CD8-positive, alpha-beta memory T cell (primary cell): ENCODE data around the gene TMEM120B. TPM values are rescaled to one million over a fixed set of nuclear protein-coding genes. Genes with fewer than 3 reads are reported as not detected.
"Not testable (repeated sequence)": the region's sequence is repeated elsewhere in the genome, so short reads cannot be mapped to it uniquely, and the experiment has no call there.

Source experiments
- CTCF ChIA-PET: fragments of 350-600 bp; sonication (Branson Sonifier 250); formaldehyde crosslinking; loops from one replicate; lab custom pipeline; 2021; ENCODE audit warnings: antibody characterized with exemption; lab: Charles Lee
- POLR2A ChIA-PET: fragments of 350-600 bp; sonication (Branson Sonifier 250); formaldehyde crosslinking; loops from one replicate; lab custom pipeline; 2021; ENCODE audit warnings: antibody characterized with exemption; lab: Charles Lee
- DNase-seq, 5 donors: peaks; one replicate each; pipeline versions ENCODE4 v3.0.0 to v3.0.0-alpha.2; 2020 to 2022; ENCODE audit warnings: mixed read lengths in 1 of 5
- H3K27ac ChIP-seq: one replicate; pipeline ENCODE4 v1.7.0; 2013; ENCODE audit warnings: low read depth, mild to moderate bottlenecking, low read length, moderate library complexity
- H3K27me3 ChIP-seq: 2 replicates; pipeline ENCODE4 v1.7.0; 2013; ENCODE audit warnings: low read length, mild to moderate bottlenecking; ENCODE audit not compliant: insufficient read depth, poor library complexity, severe bottlenecking
- H3K36me3 ChIP-seq: 2 replicates; pipeline ENCODE4 v1.7.0; 2013; ENCODE audit warnings: mild to moderate bottlenecking, low read length, moderate library complexity; ENCODE audit not compliant: insufficient read depth
- H3K4me1 ChIP-seq: 2 replicates; pipeline ENCODE4 v1.7.0; 2013; ENCODE audit warnings: mild to moderate bottlenecking, low read length, moderate library complexity; ENCODE audit not compliant: insufficient read depth
- H3K4me3 ChIP-seq: 2 replicates; pipeline ENCODE4 v1.7.0; 2013; ENCODE audit warnings: mild to moderate bottlenecking, low read length
- H3K9me3 ChIP-seq: 2 replicates; pipeline ENCODE4 v1.7.0; 2013; ENCODE audit warnings: mild to moderate bottlenecking, low read length
- H3K27ac Mint-ChIP-seq, 8 donors: one replicate each; pipeline ENCODE4 v1.8.0; 2020 to 2021; ENCODE audit warnings: mixed read lengths in 8 of 8, mild to moderate bottlenecking in 6 of 8, inconsistent platforms in 3 of 8, moderate library complexity in 3 of 8
- H3K27me3 Mint-ChIP-seq, 2 donors: one replicate each; pipeline ENCODE4 v1.8.0; 2020 to 2021; ENCODE audit warnings: mixed read lengths in 2 of 2, mild to moderate bottlenecking in 1 of 2, moderate library complexity in 1 of 2
- H3K36me3 Mint-ChIP-seq, 3 donors: one replicate each; pipeline ENCODE4 v1.8.0; 2020 to 2021; ENCODE audit warnings: mixed read lengths in 3 of 3, inconsistent platforms in 1 of 3, mild to moderate bottlenecking in 1 of 3
- H3K4me1 Mint-ChIP-seq, 3 donors: one replicate each; pipeline ENCODE4 v1.8.0; 2020 to 2021; ENCODE audit warnings: mixed read lengths in 3 of 3, inconsistent platforms in 1 of 3, mild to moderate bottlenecking in 1 of 3
- H3K4me3 Mint-ChIP-seq, 7 donors: one replicate each; pipeline ENCODE4 v1.8.0; 2020 to 2021; ENCODE audit warnings: mixed read lengths in 7 of 7, mild to moderate bottlenecking in 6 of 7, moderate library complexity in 4 of 7, inconsistent platforms in 2 of 7
- H3K9me3 Mint-ChIP-seq, 5 donors: one replicate each; pipeline ENCODE4 v1.8.0; 2020 to 2022; ENCODE audit warnings: mixed read lengths in 5 of 5, mild to moderate bottlenecking in 3 of 5, moderate library complexity in 2 of 5, inconsistent platforms in 1 of 5
- polyA plus RNA-seq: library from polyadenylated mRNA; unstranded; fragments of 300-500 nt; fragmentation: Illumina TruSeq; gene quantifications from one replicate; pipeline ENCODE4 v1.2.3, GENCODE V29; 2021
- total RNA-seq, 2 experiments: library from RNA; stranded (reverse); gene quantifications; one replicate each; pipeline ENCODE4 v1.2.3, GENCODE V29; 2021

Gene TMEM120B
- total and polyA plus RNA-seq, 3 experiments from 2014 or later = 3.9 to 15.2 (median 12.5) TPM

DNA sequence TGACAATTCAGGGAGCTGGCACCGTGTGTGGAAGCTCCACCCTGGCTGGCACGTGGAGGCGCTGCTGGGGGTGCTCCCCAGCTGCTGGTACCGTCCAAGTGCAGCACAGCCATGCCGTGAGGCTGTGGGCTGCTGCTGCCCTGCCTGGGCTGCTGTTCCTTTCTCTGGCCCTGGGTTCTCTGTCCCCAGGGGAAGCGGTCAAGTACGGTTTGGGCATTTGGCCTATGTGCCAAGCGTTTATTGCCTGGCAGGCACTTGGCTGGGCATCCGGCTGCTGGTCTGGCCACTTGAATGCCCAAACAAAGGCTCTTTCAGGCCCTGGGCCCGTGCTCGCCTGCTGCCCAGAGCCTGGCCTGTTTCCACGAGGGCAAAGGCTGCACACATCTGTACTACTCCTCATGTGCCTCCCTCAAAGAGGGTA lies 41.3 kb downstream of the TMEM120B start:
- ChIA-PET POLR2A (no interaction called here), CTCF (no interaction called here)
- Mint-ChIP-seq H3K4me1 (peaks cover 13 to 21% (median 20%) of the 10 kb centered on the region in 3 donors), H3K4me3 (no peak overlapping the region), H3K27ac (peak overlapping the region in 1 of 8 donors; percentile 64), H3K36me3 (peaks cover 0 to 2% (median 0%) of the 10 kb centered on the region in 3 donors), H3K9me3 (peaks cover 0 to 1% (median 0%) of the 10 kb centered on the region in 5 donors), H3K27me3 (peaks cover 0 to 1% of the 10 kb centered on the region in 2 donors)
- H3K9me3 ChIP-seq = no peaks in the 10 kb centered on the region
- H3K4me3 ChIP-seq = no peak overlapping the region
- no peak for DNase-seq
- H3K4me1 ChIP-seq = peaks cover 4% of the 10 kb centered on the region
- no peaks in the 10 kb centered on the region for H3K27me3 ChIP-seq
- H3K27ac ChIP-seq = no peak overlapping the region
- H3K36me3 ChIP-seq = no peaks in the 10 kb centered on the region

GRCh38 chr12:121754836-121755235 lies 42.3 kb downstream of the TMEM120B start:
- H3K27ac Mint-ChIP-seq = peak overlapping the region in 1 of 8 donors; percentile 64
- Histone ChIP-seq H3K4me1 (peaks cover 4% of the 10 kb centered on the region), H3K9me3 (no peaks in the 10 kb centered on the region), H3K4me3 (no peak overlapping the region), H3K36me3 (no peaks in the 10 kb centered on the region), H3K27me3 (no peaks in the 10 kb centered on the region), H3K27ac (no peak overlapping the region)
- H3K4me1 Mint-ChIP-seq = peaks cover 11 to 19% (median 15%) of the 10 kb centered on the region in 3 donors
- no peak for DNase-seq
- ChIA-PET CTCF (no interaction called here), POLR2A (no interaction called here)
- no peaks in the 10 kb centered on the region for H3K36me3 Mint-ChIP-seq
- peaks cover 0 to 1% of the 10 kb centered on the region in 2 donors for H3K27me3 Mint-ChIP-seq
- peaks cover 0 to 1% (median 0%) of the 10 kb centered on the region in 5 donors for H3K9me3 Mint-ChIP-seq
- no peak overlapping the region for H3K4me3 Mint-ChIP-seq

DNA sequence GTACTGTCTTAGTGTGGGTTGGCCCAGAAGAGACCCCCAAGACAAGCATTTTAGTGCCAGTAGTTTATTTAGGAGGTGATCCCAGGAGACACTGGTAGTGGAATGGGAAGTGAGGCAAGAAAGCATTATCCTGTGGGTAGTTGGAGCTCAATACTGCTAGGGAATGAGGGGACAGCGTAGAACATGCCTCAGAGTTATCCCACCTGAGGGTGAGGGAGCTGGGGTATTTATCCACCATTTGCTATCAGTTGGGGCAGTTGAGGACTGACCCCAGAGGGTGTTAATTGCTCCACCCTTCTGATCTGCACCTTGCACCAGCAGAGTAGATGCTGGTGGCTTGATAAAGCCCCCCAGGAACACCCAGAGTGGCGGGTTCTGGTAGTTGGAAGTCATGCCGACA lies 43.0 kb downstream of the TMEM120B start:
- Histone ChIP-seq H3K27me3 (no peaks in the 10 kb centered on the region), H3K4me3 (no peak overlapping the region), H3K9me3 (no peaks in the 10 kb centered on the region), H3K4me1 (peaks cover 4% of the 10 kb centered on the region), H3K36me3 (no peaks in the 10 kb centered on the region), H3K27ac (no peak overlapping the region)
- H3K4me3 Mint-ChIP-seq = no peak overlapping the region
- DNase-seq = no peak
- peaks cover 11 to 19% (median 15%) of the 10 kb centered on the region in 3 donors for H3K4me1 Mint-ChIP-seq
- H3K36me3 Mint-ChIP-seq = peaks cover 0 to 2% (median 0%) of the 10 kb centered on the region in 3 donors
- H3K9me3 Mint-ChIP-seq = peaks cover 0 to 1% (median 0%) of the 10 kb centered on the region in 5 donors
- POLR2A ChIA-PET = no interaction called here
- peak overlapping the region in 2 of 8 donors; percentile 21 to 58 for H3K27ac Mint-ChIP-seq
- CTCF ChIA-PET = no interaction called here
- peaks cover 0 to 1% of the 10 kb centered on the region in 2 donors for H3K27me3 Mint-ChIP-seq

GRCh38 chr12:121758536-121758935 lies 46.0 kb downstream of the TMEM120B start:
- H3K9me3 ChIP-seq, H3K27me3 Mint-ChIP-seq, H3K27ac ChIP-seq, POLR2A ChIA-PET, H3K36me3 Mint-ChIP-seq, H3K4me3 Mint-ChIP-seq, DNase-seq, H3K27ac Mint-ChIP-seq, H3K9me3 Mint-ChIP-seq, H3K4me1 ChIP-seq, H3K4me3 ChIP-seq, H3K36me3 ChIP-seq, H3K27me3 ChIP-seq: not testable (repeated sequence)
- H3K4me1 Mint-ChIP-seq = peaks cover 10 to 15% (median 15%) of the 10 kb centered on the region in 3 donors
- CTCF ChIA-PET = interaction anchor here (1.2 kb wide), 1 partner anchor 14 kb away, joined by 3 read pairs; no protein-coding TSS in a partner anchor

GRCh38 chr12:121762269-121762668 lies 49.7 kb downstream of the TMEM120B start:
- Histone ChIP-seq H3K27ac (no peak overlapping the region), H3K4me1 (no peaks in the 10 kb centered on the region), H3K27me3 (no peaks in the 10 kb centered on the region), H3K4me3 (no peak overlapping the region), H3K36me3 (no peaks in the 10 kb centered on the region), H3K9me3 (no peaks in the 10 kb centered on the region)
- Mint-ChIP-seq H3K4me1 (no peaks in the 10 kb centered on the region), H3K9me3 (no peaks in the 10 kb centered on the region), H3K27me3 (no peaks in the 10 kb centered on the region), H3K4me3 (no peak overlapping the region), H3K36me3 (peaks cover 0 to 3% (median 0%) of the 10 kb centered on the region in 3 donors), H3K27ac (no peak overlapping the region)
- DNase-seq = no peak
- ChIA-PET POLR2A (no interaction called here), CTCF (interaction anchor here (2.7 to 44.0 kb wide), 2 partner anchors 11 to 38 kb away, joined by 11 to 1908 read pairs; partner anchors contain the start of genes RHOF and SETD1B)

GRCh38 chr12:121764808-121765207 lies 52.3 kb downstream of the TMEM120B start:
- H3K27ac ChIP-seq = no peak overlapping the region
- DNase-seq = no peak
- Mint-ChIP-seq H3K9me3 (no peaks in the 10 kb centered on the region), H3K27ac (no peak overlapping the region), H3K36me3 (peaks cover 0 to 3% (median 0%) of the 10 kb centered on the region in 3 donors), H3K27me3 (no peaks in the 10 kb centered on the region), H3K4me1 (no peaks in the 10 kb centered on the region), H3K4me3 (no peak overlapping the region)
- no peaks in the 10 kb centered on the region for H3K4me1 ChIP-seq
- H3K4me3 ChIP-seq = no peak overlapping the region
- H3K27me3 ChIP-seq = no peaks in the 10 kb centered on the region
- POLR2A ChIA-PET = no interaction called here
- H3K36me3 ChIP-seq = no peaks in the 10 kb centered on the region
- H3K9me3 ChIP-seq = no peaks in the 10 kb centered on the region
- CTCF ChIA-PET = interaction anchor here (44.0 kb wide), 1 partner anchor 36 kb away, joined by 1908 read pairs; the partner anchor contains the start of genes RHOF and SETD1B

DNA sequence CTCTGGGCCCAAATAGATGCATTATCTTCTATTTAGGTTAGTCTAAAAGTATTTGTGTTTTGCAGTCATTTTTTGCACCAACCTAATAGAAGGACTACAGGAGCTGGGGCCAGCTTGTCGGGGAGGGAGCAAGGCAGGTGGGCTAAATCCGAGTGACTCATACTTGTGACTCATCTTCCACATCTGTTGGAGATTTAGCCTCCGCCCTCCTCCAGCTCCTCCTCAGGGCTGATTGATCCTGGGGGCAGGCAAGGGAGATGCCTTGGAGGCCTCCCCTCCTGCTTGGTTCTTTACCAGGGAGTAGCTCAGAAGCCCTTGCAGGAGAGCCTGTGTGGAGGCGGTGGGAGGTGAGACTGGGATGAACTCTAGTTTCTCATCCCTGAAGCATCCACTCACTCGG lies 53.0 kb downstream of the TMEM120B start:
- Histone ChIP-seq H3K4me3 (no peak overlapping the region), H3K4me1 (no peaks in the 10 kb centered on the region), H3K27me3 (no peaks in the 10 kb centered on the region), H3K27ac (no peak overlapping the region), H3K36me3 (no peaks in the 10 kb centered on the region), H3K9me3 (no peaks in the 10 kb centered on the region)
- ChIA-PET CTCF (interaction anchor here (44.0 kb wide), 1 partner anchor 35 kb away, joined by 1908 read pairs; the partner anchor contains the start of genes RHOF and SETD1B), POLR2A (no interaction called here)
- Mint-ChIP-seq H3K4me1 (no peaks in the 10 kb centered on the region), H3K27me3 (no peaks in the 10 kb centered on the region), H3K27ac (no peak overlapping the region), H3K4me3 (no peak overlapping the region), H3K9me3 (no peaks in the 10 kb centered on the region), H3K36me3 (peaks cover 0 to 2% (median 0%) of the 10 kb centered on the region in 3 donors)
- DNase-seq = no peak

DNA sequence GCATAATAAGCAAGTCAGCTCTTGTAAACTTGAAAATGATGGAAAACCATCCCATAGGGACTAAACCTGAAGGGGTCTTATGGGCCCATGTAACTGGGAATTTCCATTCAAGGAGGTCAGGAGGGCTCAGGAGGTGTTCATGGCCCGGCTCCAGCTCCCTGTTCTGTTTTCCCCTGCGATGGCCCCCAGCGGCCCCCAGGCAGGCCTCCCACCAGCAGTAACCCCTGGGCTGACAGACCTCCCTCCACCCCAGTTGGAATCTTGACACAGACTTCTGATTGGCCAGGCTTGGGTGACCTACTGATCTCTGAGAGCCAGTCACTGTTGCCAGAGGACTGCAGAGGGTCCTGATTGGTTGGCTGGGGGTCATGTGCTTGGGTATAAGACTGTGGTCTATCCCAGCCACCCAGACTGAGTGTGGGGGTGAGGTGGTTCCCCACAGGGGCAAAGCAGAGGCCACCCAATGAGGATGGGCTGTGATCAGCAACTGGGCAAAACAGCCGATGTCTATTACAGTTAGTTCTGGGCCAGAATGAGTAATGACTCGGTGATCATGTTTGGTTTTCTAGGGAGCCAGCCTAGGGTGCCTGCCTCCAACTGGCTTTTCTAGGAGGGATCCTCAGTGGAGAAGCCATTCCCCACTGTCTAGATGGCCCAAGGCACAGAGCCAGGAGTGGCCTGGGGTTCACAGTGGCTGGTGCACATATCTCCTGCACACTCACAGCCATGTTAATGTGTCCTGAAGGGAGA lies 53.9 kb downstream of the TMEM120B start:
- no peak overlapping the region for H3K27ac Mint-ChIP-seq
- Histone ChIP-seq H3K4me1 (no peaks in the 10 kb centered on the region), H3K4me3 (no peak overlapping the region), H3K36me3 (no peaks in the 10 kb centered on the region), H3K27ac (no peak overlapping the region), H3K9me3 (no peaks in the 10 kb centered on the region), H3K27me3 (no peaks in the 10 kb centered on the region)
- CTCF ChIA-PET = interaction anchor here (44.0 kb wide), 1 partner anchor 34 kb away, joined by 1908 read pairs; the partner anchor contains the start of genes RHOF and SETD1B
- H3K36me3 Mint-ChIP-seq = no peaks in the 10 kb centered on the region
- POLR2A ChIA-PET = no interaction called here
- H3K4me3 Mint-ChIP-seq = no peak overlapping the region
- H3K27me3 Mint-ChIP-seq = no peaks in the 10 kb centered on the region
- no peaks in the 10 kb centered on the region for H3K9me3 Mint-ChIP-seq
- DNase-seq = no peak
- no peaks in the 10 kb centered on the region for H3K4me1 Mint-ChIP-seq
